ENCODE data around the gene FBXL12. TPM values are rescaled to one million over a fixed set of nuclear protein-coding genes. Genes with fewer than 3 reads are reported as not detected.

Gene FBXL12
- total and polyA plus RNA-seq, 4 donors = 10.0 to 11.7 (median 10.3) TPM

- H3K27ac ChIP-seq (ENCODE audit: low read depth in 1 of 2, low read length in 2 of 2) = no peak overlapping the region
- peaks cover 2 to 20% (median 17%) of the 10 kb centered on the region in 4 donors for H3K4me1 ChIP-seq (ENCODE audit: control insufficient read depth in 4 of 4, insufficient read depth in 4 of 4, low read length in 3 of 4)
- no peak for DNase-seq (ENCODE audit: low spot score)
- no peak for TF ChIP-seq YY1 (IDR thresholded peaks at IDR 0.05)
- TF ChIP-seq RAD21 (IDR thresholded peaks at IDR 0.05) = no peak
- no peak for TF ChIP-seq REST (IDR thresholded peaks at IDR 0.05)
- WGBS = 38% methylated on average over 13 of the region's 13 CpGs
- H3K4me3 ChIP-seq (ENCODE audit: low read depth in 1 of 3, low read length in 3 of 3) = peak overlapping the region; percentile 62 to 88 (median 80)
- peak overlapping the region; percentile 58 to 63 for H3K9ac ChIP-seq (ENCODE audit: low read depth in 1 of 2, low read length in 2 of 2)
- H3K9me3 ChIP-seq (ENCODE audit: control insufficient read depth in 4 of 4, low read length in 3 of 4) = no peaks in the 10 kb centered on the region
- H3K36me3 ChIP-seq (ENCODE audit: control insufficient read depth in 4 of 4, insufficient read depth in 3 of 4, low read depth in 1 of 4, low read length in 3 of 4) = peaks cover 0 to 8% (median 0%) of the 10 kb centered on the region in 4 donors
- no peaks in the 10 kb centered on the region for H3K27me3 ChIP-seq (ENCODE audit: control insufficient read depth in 4 of 4, insufficient read depth in 4 of 4, low read length in 3 of 4)
Observed at GRCh38 chr19:9828551-9829063, 9.7 kb upstream of the FBXL12 start.

GRCh38 chr19:9827289-9828238, 8.7 kb upstream of the FBXL12 start, which contains the start of gene UBL5:
UBL5 (plus strand) TSS chr19:9827918; CDS start chr19:9828338, 420 bp downstream.
- no peaks in the 10 kb centered on the region for H3K9me3 ChIP-seq (ENCODE audit: control insufficient read depth in 4 of 4, low read length in 3 of 4)
- H3K9ac ChIP-seq (ENCODE audit: low read depth in 1 of 2, low read length in 2 of 2) = peak within 1 kb of the TSS; percentile 58 to 63
- under 1% methylated on average over 62 of the region's 62 CpGs for WGBS
- peak within 1 kb of the TSS; percentile 2 to 29 for H3K27ac ChIP-seq (ENCODE audit: low read depth in 1 of 2, low read length in 2 of 2)
- H3K4me1 ChIP-seq (ENCODE audit: control insufficient read depth in 4 of 4, insufficient read depth in 4 of 4, low read length in 3 of 4) = peaks cover 2 to 20% (median 17%) of the 10 kb centered on the region in 4 donors
- no peaks in the 10 kb centered on the region for H3K27me3 ChIP-seq (ENCODE audit: control insufficient read depth in 4 of 4, insufficient read depth in 4 of 4, low read length in 3 of 4)
- H3K36me3 ChIP-seq (ENCODE audit: control insufficient read depth in 4 of 4, insufficient read depth in 3 of 4, low read depth in 1 of 4, low read length in 3 of 4) = peaks cover 0 to 8% (median 0%) of the 10 kb centered on the region in 4 donors
- no peak for TF ChIP-seq JUND (IDR thresholded peaks at IDR 0.05)
- peak; percentile 97 to 100 for TF ChIP-seq GABPA (IDR thresholded peaks at IDR 0.05 in 1 of 2, conservative IDR thresholded peaks at IDR 0.05 in 1 of 2)
- no peak for TF ChIP-seq FOXA2 (IDR thresholded peaks at IDR 0.05)
- peak in 1 of 2 donors; percentile 12 for TF ChIP-seq RAD21 (IDR thresholded peaks at IDR 0.05)
- TF ChIP-seq REST (IDR thresholded peaks at IDR 0.05) = no peak
- TF ChIP-seq ATF3 (IDR thresholded peaks at IDR 0.05) = no peak
- TF ChIP-seq ZBTB33 (IDR thresholded peaks at IDR 0.05) = no peak
- no peak for TF ChIP-seq HNF4G (IDR thresholded peaks at IDR 0.05)
- TF ChIP-seq CTCF (IDR thresholded peaks at IDR 0.05; ENCODE audit: low read depth, low read length, missing input control) = no peak
- TF ChIP-seq YY1 (IDR thresholded peaks at IDR 0.05) = no peak
- peak; percentile 61 for TF ChIP-seq MAX (IDR thresholded peaks at IDR 0.05)
- TF ChIP-seq FOXA1 (IDR thresholded peaks at IDR 0.05) = no peak
- TF ChIP-seq RXRA (IDR thresholded peaks at IDR 0.05) = peak; percentile 14 to 43
- no peak for TF ChIP-seq TAF1 (conservative IDR thresholded peaks at IDR 0.05)
- TF ChIP-seq NR2F2 (IDR thresholded peaks at IDR 0.05) = peak; percentile 73
- no peak for TF ChIP-seq HNF4A (conservative IDR thresholded peaks at IDR 0.05)
- peak; percentile 48 for TF ChIP-seq SP1 (IDR thresholded peaks at IDR 0.05)
- TF ChIP-seq EGR1 (IDR thresholded peaks at IDR 0.05; ENCODE audit: low read depth in 2 of 2) = peak; percentile 29 to 49
- peak within 1 kb of the TSS; percentile 62 to 88 (median 80) for H3K4me3 ChIP-seq (ENCODE audit: low read depth in 1 of 3, low read length in 3 of 3)
- peak; percentile 88 for DNase-seq (ENCODE audit: low spot score)

Data from liver (tissue), 9 donors.